Activated B cell treated with CpG ODN at 0.5 μM for 24 hours (primary cell): ENCODE data around the gene CPAMD8. TPM values are rescaled to one million over a fixed set of nuclear protein-coding genes. Genes with fewer than 3 reads are reported as not detected.

Experiments used
- ATAC-seq: fragments of 200-7000 bp; cut with Tn5 transposase; one replicate; pipeline ENCODE4 v1.10.0; 2021; ENCODE audit warnings: low read depth, mild to moderate bottlenecking, moderate library complexity
- CTCF ChIA-PET: fragments of 350-600 bp; sonication (Branson Sonifier 250); formaldehyde crosslinking; loops from one replicate; lab custom pipeline; 2021; ENCODE audit warnings: antibody characterized with exemption; lab: Charles Lee
- POLR2A ChIA-PET: fragments of 350-600 bp; sonication (Branson Sonifier 250); formaldehyde crosslinking; loops from one replicate; lab custom pipeline; 2021; ENCODE audit warnings: antibody characterized with exemption; lab: Charles Lee
- DNase-seq: peaks from one replicate; pipeline ENCODE4 v3.0.0; 2022
- H3K27ac Mint-ChIP-seq: one replicate; pipeline ENCODE4 v1.8.0; 2020; ENCODE audit warnings: mixed read lengths
- H3K27me3 Mint-ChIP-seq: one replicate; pipeline ENCODE4 v1.8.0; 2021; ENCODE audit warnings: mixed read lengths
- H3K36me3 Mint-ChIP-seq: one replicate; pipeline ENCODE4 v1.8.0; 2021; ENCODE audit warnings: low read depth, mixed read lengths
- H3K4me1 Mint-ChIP-seq: one replicate; pipeline ENCODE4 v1.8.0; 2021; ENCODE audit warnings: mixed read lengths
- H3K4me3 Mint-ChIP-seq: one replicate; pipeline ENCODE4 v1.8.0; 2020; ENCODE audit warnings: mild to moderate bottlenecking, mixed read lengths
- H3K9me3 Mint-ChIP-seq: one replicate; pipeline ENCODE4 v1.8.0; 2020; ENCODE audit warnings: mixed read lengths
- intact Hi-C: fragments of 100-400 bp; cut with micrococcal nuclease; formaldehyde crosslinking; loops from one replicate; pipeline ENCODE4 v1.15.1; 2024
- total RNA-seq: library from RNA; stranded (reverse); gene quantifications from 2 replicates; pipeline ENCODE4 v1.2.3, GENCODE V29; 2022
- TF ChIP-seq, protein P1 (sequence below): fragments of 200-600 bp; IDR thresholded peaks from one replicate; pipeline ENCODE4 v1.8.0; 2022; ENCODE audit warnings: antibody characterized with exemption, mild to moderate bottlenecking

CPAMD8 gene
- total RNA-seq, 1 donor from 2014 or later: 1.8 TPM

DNA sequence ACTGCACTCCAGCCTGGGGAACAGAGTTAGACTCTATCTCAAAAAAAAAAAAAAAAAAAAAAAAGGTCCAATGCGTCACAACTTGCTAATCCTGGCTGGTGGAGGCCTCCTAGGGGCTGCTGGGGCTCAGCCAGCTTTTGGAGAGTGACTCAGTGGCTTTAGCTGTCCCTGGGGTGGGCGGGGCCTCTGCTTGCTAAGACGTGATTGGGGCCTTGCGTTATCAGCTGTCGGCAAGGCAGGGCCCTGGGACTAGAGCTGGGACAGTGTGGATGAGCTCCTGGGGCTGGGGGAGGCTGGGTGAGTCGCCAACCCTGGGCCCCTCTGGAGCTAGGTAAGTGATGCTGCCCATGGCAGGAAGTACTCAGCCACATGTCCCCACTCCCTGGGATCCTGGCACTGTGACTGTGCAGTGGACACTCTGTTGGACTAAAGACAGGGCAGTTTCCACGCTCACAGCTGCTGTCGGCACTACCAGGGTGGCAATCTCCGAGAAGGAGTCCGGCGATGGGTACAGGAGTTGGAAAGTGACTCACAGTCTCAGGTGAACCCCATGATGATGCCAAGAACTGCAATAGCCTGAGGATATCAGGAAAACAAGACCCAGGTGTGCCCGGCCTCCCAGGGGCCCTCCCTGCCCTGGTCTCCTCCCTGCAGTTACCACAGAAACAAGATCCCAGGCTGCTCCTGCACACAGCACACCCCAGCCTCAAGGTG is 105.6 kb downstream of the CPAMD8 start:
- Mint-ChIP-seq H3K27ac (no peak overlapping the region), H3K9me3 (peaks cover 2% of the 10 kb centered on the region), H3K4me1 (no peaks in the 10 kb centered on the region), H3K4me3 (no peak overlapping the region), H3K27me3 (peaks cover 8% of the 10 kb centered on the region), H3K36me3 (no peaks in the 10 kb centered on the region)
- CTCF ChIA-PET: no interaction called here
- intact Hi-C loops: no loop called here
- POLR2A ChIA-PET: no interaction called here
- no peak for DNase-seq
- TF ChIP-seq, protein P1, sequence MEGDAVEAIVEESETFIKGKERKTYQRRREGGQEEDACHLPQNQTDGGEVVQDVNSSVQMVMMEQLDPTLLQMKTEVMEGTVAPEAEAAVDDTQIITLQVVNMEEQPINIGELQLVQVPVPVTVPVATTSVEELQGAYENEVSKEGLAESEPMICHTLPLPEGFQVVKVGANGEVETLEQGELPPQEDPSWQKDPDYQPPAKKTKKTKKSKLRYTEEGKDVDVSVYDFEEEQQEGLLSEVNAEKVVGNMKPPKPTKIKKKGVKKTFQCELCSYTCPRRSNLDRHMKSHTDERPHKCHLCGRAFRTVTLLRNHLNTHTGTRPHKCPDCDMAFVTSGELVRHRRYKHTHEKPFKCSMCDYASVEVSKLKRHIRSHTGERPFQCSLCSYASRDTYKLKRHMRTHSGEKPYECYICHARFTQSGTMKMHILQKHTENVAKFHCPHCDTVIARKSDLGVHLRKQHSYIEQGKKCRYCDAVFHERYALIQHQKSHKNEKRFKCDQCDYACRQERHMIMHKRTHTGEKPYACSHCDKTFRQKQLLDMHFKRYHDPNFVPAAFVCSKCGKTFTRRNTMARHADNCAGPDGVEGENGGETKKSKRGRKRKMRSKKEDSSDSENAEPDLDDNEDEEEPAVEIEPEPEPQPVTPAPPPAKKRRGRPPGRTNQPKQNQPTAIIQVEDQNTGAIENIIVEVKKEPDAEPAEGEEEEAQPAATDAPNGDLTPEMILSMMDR: no peak
- ATAC-seq: no peak

DNA sequence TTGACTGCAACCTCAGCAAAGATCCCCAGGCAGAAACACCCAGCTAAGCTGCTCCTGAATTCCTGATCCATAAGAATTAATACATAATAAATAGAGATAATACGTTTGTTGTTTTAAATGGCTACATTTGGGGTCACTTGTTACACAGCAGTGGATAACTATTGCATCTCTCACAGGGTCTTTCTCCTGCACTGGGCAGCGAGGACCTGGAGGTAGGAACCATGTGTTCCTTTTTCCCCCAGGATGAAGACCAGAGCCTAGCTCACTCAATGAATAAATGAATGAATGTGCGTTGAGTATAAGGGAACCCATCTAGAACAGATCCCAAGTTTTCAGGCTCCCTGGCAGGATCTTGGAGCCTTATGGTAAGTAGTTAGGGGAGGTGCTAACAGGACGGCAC is 107.1 kb downstream of the CPAMD8 start:
- POLR2A ChIA-PET: no interaction called here
- TF ChIP-seq, protein P1: no peak
- H3K9me3 Mint-ChIP-seq: peaks cover 2% of the 10 kb centered on the region
- no peak overlapping the region for H3K27ac Mint-ChIP-seq
- H3K4me3 Mint-ChIP-seq: no peak overlapping the region
- no peaks in the 10 kb centered on the region for H3K4me1 Mint-ChIP-seq
- CTCF ChIA-PET: no interaction called here
- ATAC-seq (no peak), DNase-seq (no peak)
- intact Hi-C loops: no loop called here
- H3K27me3 Mint-ChIP-seq: peaks cover 8% of the 10 kb centered on the region
- no peaks in the 10 kb centered on the region for H3K36me3 Mint-ChIP-seq

DNA sequence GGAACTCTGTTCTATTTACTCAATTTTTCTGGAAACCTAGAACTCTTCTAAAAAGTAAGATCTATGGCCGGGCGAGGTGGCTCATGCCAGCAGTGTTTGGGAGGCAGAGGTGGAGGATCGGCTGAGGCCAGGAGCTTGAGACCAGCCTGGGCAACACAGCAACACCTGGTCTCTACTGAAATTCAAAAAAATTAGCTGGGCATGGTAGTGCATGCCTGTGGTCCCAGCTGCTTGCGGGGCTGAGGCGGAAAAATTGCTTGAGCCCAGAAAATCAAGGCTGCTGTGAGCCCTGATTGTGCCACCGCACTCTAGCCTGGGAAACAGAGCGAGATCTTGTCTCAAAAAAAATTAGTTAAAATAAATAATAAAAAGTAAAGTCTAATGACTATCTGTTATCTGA is 109.2 kb downstream of the CPAMD8 start:
- no peaks in the 10 kb centered on the region for H3K4me1 Mint-ChIP-seq
- DNase-seq: no peak
- POLR2A ChIA-PET: no interaction called here
- peaks cover 8% of the 10 kb centered on the region for H3K27me3 Mint-ChIP-seq
- H3K4me3 Mint-ChIP-seq: no peak overlapping the region
- peaks cover 16% of the 10 kb centered on the region for H3K9me3 Mint-ChIP-seq
- intact Hi-C loops: no loop called here
- TF ChIP-seq, protein P1: no peak
- no peak for ATAC-seq
- no peak overlapping the region for H3K27ac Mint-ChIP-seq
- no peaks in the 10 kb centered on the region for H3K36me3 Mint-ChIP-seq
- CTCF ChIA-PET: no interaction called here

DNA sequence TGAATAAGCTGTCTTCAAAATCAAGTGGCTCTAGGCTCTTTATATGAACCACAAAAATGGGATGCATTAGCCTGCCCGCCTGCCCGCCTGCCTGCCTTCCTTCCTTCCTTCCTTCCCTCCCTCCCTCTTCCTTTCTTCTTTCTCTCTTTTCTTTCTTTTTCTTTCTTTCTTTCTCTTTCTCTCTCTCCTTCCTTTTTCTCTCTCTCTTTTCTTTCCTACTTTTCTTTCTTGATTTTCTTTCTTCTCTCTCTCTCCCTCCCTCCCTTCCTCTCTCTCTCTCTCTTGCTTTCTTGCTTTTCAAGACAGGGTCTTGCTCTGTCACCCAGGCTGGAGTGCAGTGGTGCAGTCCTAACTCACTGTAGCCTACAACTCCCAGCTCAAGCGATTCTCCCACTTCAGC is 110.9 kb downstream of the CPAMD8 start:
- H3K9me3 Mint-ChIP-seq: peaks cover 20% of the 10 kb centered on the region
- ATAC-seq: no peak
- H3K27me3 Mint-ChIP-seq: peaks cover 8% of the 10 kb centered on the region
- H3K4me3 Mint-ChIP-seq: no peak overlapping the region
- intact Hi-C loops: no loop called here
- TF ChIP-seq, protein P1: no peak
- CTCF ChIA-PET: no interaction called here
- no peaks in the 10 kb centered on the region for H3K36me3 Mint-ChIP-seq
- H3K27ac Mint-ChIP-seq: no peak overlapping the region
- DNase-seq: no peak
- no peaks in the 10 kb centered on the region for H3K4me1 Mint-ChIP-seq
- POLR2A ChIA-PET: no interaction called here

DNA sequence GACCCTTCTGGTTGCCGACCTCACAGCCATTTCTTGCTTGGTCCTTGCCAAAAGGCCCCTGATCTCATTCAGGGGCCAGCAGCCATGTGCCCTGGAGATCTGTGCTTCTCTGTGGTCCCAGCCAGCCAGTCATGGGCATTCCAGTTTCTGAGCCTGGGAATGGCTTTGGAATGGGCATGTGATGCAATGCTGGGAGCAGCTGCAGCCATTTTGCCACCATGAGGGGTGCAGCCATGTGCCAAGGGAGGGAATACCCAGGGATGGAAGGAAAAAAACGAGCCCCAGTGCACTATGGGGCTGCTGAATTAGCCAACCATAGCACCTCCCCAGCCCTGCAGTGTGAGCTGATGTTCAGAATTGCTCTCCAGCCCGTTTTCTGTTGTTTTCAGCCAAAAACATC is 111.5 kb downstream of the CPAMD8 start:
- ChIA-PET CTCF (no interaction called here), POLR2A (no interaction called here)
- no peaks in the 10 kb centered on the region for H3K4me1 Mint-ChIP-seq
- DNase-seq (no peak), ATAC-seq (no peak)
- H3K4me3 Mint-ChIP-seq: no peak overlapping the region
- TF ChIP-seq, protein P1: no peak
- peaks cover 8% of the 10 kb centered on the region for H3K27me3 Mint-ChIP-seq
- H3K36me3 Mint-ChIP-seq: no peaks in the 10 kb centered on the region
- peaks cover 20% of the 10 kb centered on the region for H3K9me3 Mint-ChIP-seq
- H3K27ac Mint-ChIP-seq: no peak overlapping the region
- intact Hi-C loops: no loop called here
